Stomach (tissue), 19 donors: ENCODE data around the gene EIF3K. TPM values are rescaled to one million over a fixed set of nuclear protein-coding genes. Genes with fewer than 3 reads are reported as not detected.
A peak's percentile ranks its signal among the peaks of the same experiment; 100 is the strongest.

Experiments used
- DNase-seq, 2 donors: peaks; one replicate each; pipeline versions ENCODE4 v3.0.0 to v3.0.0-alpha.2; 2013 to 2019
- H3K27ac ChIP-seq, 5 donors: fragments of 200-600 bp in 4 of 5; sonication (generic) in 4 of 5; one replicate each; pipeline ENCODE4 v1.5.1; 2013 to 2019; ENCODE audit warnings: mild to moderate bottlenecking in 1 of 5, moderate library complexity in 1 of 5
- H3K27me3 ChIP-seq, 3 donors: fragments of 200-600 bp; sonication (generic); one replicate each; pipeline ENCODE4 v1.5.1; 2017 to 2019; ENCODE audit warnings: mixed run types in 1 of 3
- H3K36me3 ChIP-seq, 4 donors: fragments of 200-600 bp; sonication (generic); 1 replicate in 3 of 4; 2 replicates in 1 of 4; pipeline ENCODE4 v1.5.1; 2016 to 2019
- H3K4me1 ChIP-seq, 4 donors: fragments of 200-600 bp; sonication (generic); one replicate each; pipeline ENCODE4 v1.5.1; 2016 to 2019
- H3K4me3 ChIP-seq, 4 donors: fragments of 200-600 bp; sonication (generic) in 3 of 4; one replicate each; pipeline ENCODE4 v1.5.1; 2016 to 2019; ENCODE audit warnings: mild to moderate bottlenecking in 1 of 4
- H3K9me3 ChIP-seq, 4 donors: fragments of 200-600 bp; sonication (generic); one replicate each; pipeline ENCODE4 v1.5.1; 2016 to 2019
- CTCF ChIP-seq, 7 experiments: fragments of 450-650 bp in 4 of 7; fragments of 200-600 bp in 3 of 7; sonication (generic) in 3 of 7; IDR thresholded peaks; one replicate each; pipeline ENCODE4 v1.5.1; 2016 to 2019; ENCODE audit warnings: antibody characterized with exemption in 7 of 7, control low read depth in 2 of 7, mild to moderate bottlenecking in 1 of 7
- EP300 ChIP-seq: sonication (generic); formaldehyde crosslinking; IDR thresholded peaks from one replicate; pipeline ENCODE4 v1.6.1; 2017; ENCODE audit warnings: antibody characterized with exemption
- POLR2A ChIP-seq, 4 donors: fragments of 450-650 bp; IDR thresholded peaks; one replicate each; pipeline ENCODE4 v1.6.1; 2016; ENCODE audit warnings: antibody characterized with exemption in 4 of 4, control low read depth in 2 of 4, mild to moderate bottlenecking in 1 of 4, moderate library complexity in 1 of 4
- POLR2AphosphoS5 ChIP-seq, 3 donors: sonication (generic); formaldehyde crosslinking; IDR thresholded peaks; one replicate each; pipeline ENCODE4 v1.6.1; 2016; ENCODE audit warnings: antibody characterized with exemption in 3 of 3
- WGBS, 5 donors: extraction: QIAGEN DNeasy Blood & Tissue Kit in 3 of 5; methylation state at CpG; one replicate each; pipeline versions ENCODE4 v1.1.5 to v1.1.7; 2013 to 2018; 5-methylcytosine and 5-hydroxymethylcytosine counted together
- intact Hi-C: fragments of 100-400 bp; cut with DNase I; formaldehyde crosslinking; loops from one replicate; pipeline ENCODE4 v1.15.1; 2023; ENCODE audit warnings: low total_unique reads
- long read RNA-seq, 10 donors: transcript quantifications; one replicate each; lab custom pipeline, GENCODE V29; 2026
- polyA plus RNA-seq, 3 donors: library from polyadenylated mRNA; stranded (reverse); fragments of 200-250 nt; gene quantifications; one replicate each; pipeline ENCODE4 v1.2.3, GENCODE V29; 2013
- total RNA-seq, 5 donors: library from RNA; depleted of rRNA; stranded (reverse); fragments of >200 nt; gene quantifications; one replicate each; pipeline versions ENCODE4 v1.1.0 to v1.2.3, GENCODE V29; 2014 to 2016
- donor health status: healthy with polysubstance abuse.
- donor health status: Bipolar disorder and iron deficiency.
- donor health status: healthy.

Gene EIF3K
- total RNA-seq: 100 to 1,000 TPM; 203 to 889 (median 283) TPM
- polyA plus RNA-seq: 100 to 1,000 TPM; 347 to 495 (median 349) TPM
- long read RNA-seq, donor 1, transcript EIF3K-201 (8 exons, 864 nt): major isoform, 40 of 66 reads
- long read RNA-seq, donor 1, partial matches to known transcripts: 19 of 66 reads
- long read RNA-seq, donor 1, other reads (novel, unspliced or antisense): 0 of 66 reads
- long read RNA-seq, donor 2, transcript EIF3K-201 (8 exons, 864 nt): major isoform, 54 of 74 reads
- long read RNA-seq, donor 2, partial matches to known transcripts: 12 of 74 reads
- long read RNA-seq, donor 2, other reads (novel, unspliced or antisense): 0 of 74 reads
- long read RNA-seq, donor 3, transcript EIF3K-203 (7 exons, 1,327 nt): minor isoform, 6 of 69 reads
- long read RNA-seq, donor 3, transcript EIF3K-201 (8 exons, 864 nt): major isoform, 50 of 69 reads
- long read RNA-seq, donor 3, partial matches to known transcripts: 6 of 69 reads
- long read RNA-seq, donor 3, other reads (novel, unspliced or antisense): 5 of 69 reads
- long read RNA-seq, donor 4, transcript EIF3K-201 (8 exons, 864 nt): major isoform, 7 of 8 reads
- long read RNA-seq, donor 4, partial matches to known transcripts: 0 of 8 reads
- long read RNA-seq, donor 4, other reads (novel, unspliced or antisense): 0 of 8 reads
- long read RNA-seq, donor 5, transcript EIF3K-201 (8 exons, 864 nt): major isoform, 82 of 115 reads
- long read RNA-seq, donor 5, partial matches to known transcripts: 14 of 115 reads
- long read RNA-seq, donor 5, other reads (novel, unspliced or antisense): 14 of 115 reads
- long read RNA-seq, donor 6, transcript EIF3K-203 (7 exons, 1,327 nt): minor isoform, 10 of 277 reads
- long read RNA-seq, donor 6, transcript EIF3K-201 (8 exons, 864 nt): major isoform, 196 of 277 reads
- long read RNA-seq, donor 6, partial matches to known transcripts: 41 of 277 reads
- long read RNA-seq, donor 6, other reads (novel, unspliced or antisense): 24 of 277 reads
- long read RNA-seq, donor 7, transcript EIF3K-201 (8 exons, 864 nt): major isoform, 97 of 147 reads
- long read RNA-seq, donor 7, partial matches to known transcripts: 29 of 147 reads
- long read RNA-seq, donor 7, other reads (novel, unspliced or antisense): 11 of 147 reads
- long read RNA-seq, donor 8, transcript EIF3K-203 (7 exons, 1,327 nt): minor isoform, 6 of 154 reads
- long read RNA-seq, donor 8, transcript EIF3K-201 (8 exons, 864 nt): major isoform, 118 of 154 reads
- long read RNA-seq, donor 8, partial matches to known transcripts: 21 of 154 reads
- long read RNA-seq, donor 8, other reads (novel, unspliced or antisense): 6 of 154 reads
- long read RNA-seq, donor 9, transcript EIF3K-201 (8 exons, 864 nt): major isoform, 92 of 180 reads
- long read RNA-seq, donor 9, transcript EIF3K-209 (4 exons, 711 nt): minor isoform, 8 of 180 reads
- long read RNA-seq, donor 9, partial matches to known transcripts: 74 of 180 reads
- long read RNA-seq, donor 9, other reads (novel, unspliced or antisense): 0 of 180 reads
- long read RNA-seq, donor 10, transcript EIF3K-203 (7 exons, 1,327 nt): minor isoform, 9 of 63 reads
- long read RNA-seq, donor 10, transcript EIF3K-201 (8 exons, 864 nt): major isoform, 47 of 63 reads
- long read RNA-seq, donor 10, partial matches to known transcripts: 5 of 63 reads
- long read RNA-seq, donor 10, other reads (novel, unspliced or antisense): 0 of 63 reads

- Histone ChIP-seq H3K4me1 (peaks cover 16 to 33% (median 20%) of the 10 kb centered on the region in 4 donors), H3K4me3 (peak within 1 kb of the TSS; percentile 85 to 98 (median 92)), H3K27me3 (no peaks in the 10 kb centered on the region), H3K27ac (peak within 1 kb of the TSS; percentile 79 to 92 (median 90)), H3K9me3 (no peaks in the 10 kb centered on the region), H3K36me3 (peaks cover 31 to 38% (median 36%) of the 10 kb centered on the region in 4 donors)
- peak; percentile 99 to 100 for DNase-seq
- 1 to 3% (median 2%) methylated on average over 37 to 64 of the region's 64 CpGs for WGBS, 5 donors
- intact Hi-C loops: loop anchor here (10.0 kb wide), 1 partner anchor 234 kb away; the partner anchor contains the start of genes GGN and SPRED3
- TF ChIP-seq CTCF (IDR thresholded peaks at IDR 0.05): no peak
- peak; percentile 94 to 98 (median 95) for TF ChIP-seq POLR2AphosphoS5 (IDR thresholded peaks at IDR 0.05)
Measured at GRCh38 chr19:38618590-38619360, at the start of gene EIF3K. EIF3K (plus strand) TSS chr19:38619188; CDS start chr19:38619269, 81 bp downstream.

GRCh38 chr19:38569368-38569983, 49.5 kb upstream of the EIF3K start:
- H3K36me3 ChIP-seq: no peaks in the 10 kb centered on the region
- DNase-seq: no peak
- no peaks in the 10 kb centered on the region for H3K9me3 ChIP-seq
- WGBS, 5 donors: 76 to 88% (median 85%) methylated on average over 6 of the region's 6 CpGs
- no peak for TF ChIP-seq CTCF (IDR thresholded peaks at IDR 0.05)
- no peak for TF ChIP-seq POLR2AphosphoS5 (IDR thresholded peaks at IDR 0.05)
- TF ChIP-seq POLR2A (IDR thresholded peaks at IDR 0.05): no peak
- TF ChIP-seq EP300: no peak
- intact Hi-C loops: no loop called here
- no peak overlapping the region for H3K27ac ChIP-seq
- peaks cover 4 to 7% (median 5%) of the 10 kb centered on the region in 4 donors for H3K4me1 ChIP-seq
- H3K4me3 ChIP-seq: no peak overlapping the region
- H3K27me3 ChIP-seq: peaks cover 7 to 36% (median 14%) of the 10 kb centered on the region in 3 donors

GRCh38 chr19:38571682-38572081, 47.3 kb upstream of the EIF3K start:
- Histone ChIP-seq H3K27me3 (peaks cover 0 to 16% (median 0%) of the 10 kb centered on the region in 3 donors), H3K4me3 (no peak overlapping the region), H3K9me3 (no peaks in the 10 kb centered on the region), H3K36me3 (no peaks in the 10 kb centered on the region), H3K4me1 (no peaks in the 10 kb centered on the region), H3K27ac (no peak overlapping the region)
- intact Hi-C loops: loop anchor here (5.0 kb wide), 1 partner anchor 941 kb away; no protein-coding TSS in a partner anchor
- no peak for DNase-seq
- TF ChIP-seq CTCF (IDR thresholded peaks at IDR 0.05) (no peak), POLR2A (IDR thresholded peaks at IDR 0.05) (no peak)
- WGBS, 5 donors: 86 to 100% (median 90%) methylated on average over 2 of the region's 2 CpGs
